ENCODE measurements around the gene BASP1. TPM values are rescaled to one million over a fixed set of nuclear protein-coding genes. Genes with fewer than 3 reads are reported as not detected.

BASP1 gene
- total RNA-seq, 3 donors from 2014 or later: 19.9 to 50.1 (median 34.9) TPM

DNA sequence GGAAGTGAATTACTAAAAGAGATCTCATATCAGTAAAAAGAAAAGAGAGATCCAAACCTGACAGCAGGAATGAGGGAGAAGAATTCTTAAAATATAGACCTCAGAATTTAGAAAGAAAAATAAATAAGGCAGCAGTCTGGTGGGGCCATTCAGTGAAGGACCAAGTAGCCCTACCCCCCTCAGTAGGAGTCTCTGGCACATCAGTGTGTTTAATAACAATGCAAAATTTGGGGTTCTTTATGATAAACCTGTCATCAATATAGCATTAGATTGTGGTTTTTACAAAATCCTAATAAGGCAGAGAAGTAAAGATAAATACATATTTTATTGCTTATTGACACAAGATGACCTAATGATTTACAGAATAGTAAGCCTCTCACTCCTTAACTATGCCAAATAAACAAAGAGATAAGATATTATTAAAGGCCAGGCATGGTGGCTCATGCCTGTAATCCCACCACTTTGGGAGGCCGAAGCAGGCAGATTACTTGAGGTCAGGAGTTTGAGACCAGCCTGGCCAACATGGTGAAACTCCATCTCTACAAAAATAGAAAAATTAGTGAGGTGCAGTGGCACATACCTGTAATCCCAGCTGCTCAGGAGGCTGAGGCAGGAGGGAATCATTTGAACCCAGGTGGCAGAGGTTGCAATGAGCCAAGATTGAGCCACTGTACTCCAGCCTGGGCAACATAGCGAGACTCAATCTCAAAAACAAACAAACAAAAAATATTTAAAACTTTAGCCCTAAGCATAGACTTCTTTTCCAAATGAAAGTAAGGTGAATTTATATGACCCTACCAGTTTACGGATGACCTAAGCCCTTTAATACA is 108.6 kb downstream of the BASP1 start:
- intact Hi-C loops (cut with DNase I; ENCODE audit: low total_unique reads): no loop called here
- Histone ChIP-seq H3K27me3 (no peaks in the 10 kb centered on the region), H3K4me1 (no peaks in the 10 kb centered on the region), H3K27ac (no peak overlapping the region), H3K36me3 (no peaks in the 10 kb centered on the region), H3K4me3 (no peak overlapping the region), H3K9me3 (no peaks in the 10 kb centered on the region)
- no peak for DNase-seq (ENCODE audit: low spot score in 2 of 2)
- TF ChIP-seq CTCF (IDR thresholded peaks at IDR 0.05) (no peak), POLR2A (IDR thresholded peaks at IDR 0.05) (no peak), POLR2AphosphoS5 (IDR thresholded peaks at IDR 0.05) (no peak)
